Measurements from ENCODE around the gene CPA2.
"Not testable (repeated sequence)": the region's sequence is repeated elsewhere in the genome, so short reads cannot be mapped to it uniquely, and the experiment has no call there.

The CPA2 gene

DNA sequence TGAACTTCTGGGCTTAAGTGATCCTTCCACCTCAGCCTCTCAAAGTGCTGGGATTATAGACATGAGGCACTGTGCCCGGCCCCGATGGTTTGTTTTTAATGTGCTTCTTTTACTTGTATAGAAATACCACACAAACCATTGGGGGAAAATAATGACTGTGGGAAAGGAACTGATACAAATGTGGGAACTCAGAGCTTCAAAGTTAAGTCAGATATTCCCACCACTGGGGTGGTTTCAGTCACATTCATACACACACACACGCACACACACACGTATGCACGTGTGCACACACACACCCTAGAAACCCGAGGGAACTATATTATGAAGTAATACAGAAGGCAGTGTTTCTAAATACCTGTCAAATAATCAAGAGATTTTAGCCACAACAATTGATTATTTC, 43.3 kb downstream of the CPA2 start:
- DNase-seq (ENCODE audit: low read depth in 2 of 2), result no peak

DNA sequence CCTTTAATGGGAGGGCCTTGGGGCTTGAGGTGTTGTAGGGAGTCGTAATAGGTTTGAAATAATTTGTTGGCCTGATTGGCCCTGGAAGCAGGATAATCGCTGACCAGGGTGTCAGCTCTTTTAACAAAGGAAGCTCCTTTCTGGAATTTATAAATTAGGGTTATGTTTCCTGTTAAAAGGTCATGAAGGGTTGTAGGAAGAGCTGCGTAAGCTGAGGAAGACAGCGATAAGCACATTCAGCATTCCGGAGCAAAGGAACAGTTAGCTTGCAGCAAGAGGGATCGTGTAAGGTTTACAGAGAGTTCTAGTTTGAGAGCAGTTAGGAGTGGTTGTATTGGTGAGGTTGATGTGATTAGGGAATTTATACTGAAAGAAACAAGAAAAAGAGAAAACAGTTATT, 47.6 kb downstream of the CPA2 start:
- DNase-seq (ENCODE audit: low read depth in 2 of 2), result no peak

DNA sequence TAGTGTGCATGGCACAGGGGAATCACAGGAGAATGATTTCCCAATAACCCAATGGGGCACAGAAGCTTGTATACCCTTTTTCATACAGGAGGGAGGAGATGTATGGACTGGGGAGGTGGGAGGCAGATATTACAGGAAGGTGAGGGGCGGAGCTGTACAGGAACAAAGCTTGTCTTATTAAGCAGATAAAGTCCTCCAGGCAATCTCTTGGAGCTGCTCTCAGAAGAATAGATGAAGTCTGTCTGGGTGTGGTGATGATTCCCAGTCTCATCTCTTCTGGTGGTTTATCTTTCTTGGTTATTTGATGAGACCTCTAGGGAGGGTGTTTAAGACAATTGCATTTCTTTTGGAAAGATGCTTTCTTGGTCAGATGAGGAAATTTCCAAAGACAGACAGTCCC, 52.9 kb downstream of the CPA2 start:
- DNase-seq (ENCODE audit: low read depth in 2 of 2), result no peak

DNA sequence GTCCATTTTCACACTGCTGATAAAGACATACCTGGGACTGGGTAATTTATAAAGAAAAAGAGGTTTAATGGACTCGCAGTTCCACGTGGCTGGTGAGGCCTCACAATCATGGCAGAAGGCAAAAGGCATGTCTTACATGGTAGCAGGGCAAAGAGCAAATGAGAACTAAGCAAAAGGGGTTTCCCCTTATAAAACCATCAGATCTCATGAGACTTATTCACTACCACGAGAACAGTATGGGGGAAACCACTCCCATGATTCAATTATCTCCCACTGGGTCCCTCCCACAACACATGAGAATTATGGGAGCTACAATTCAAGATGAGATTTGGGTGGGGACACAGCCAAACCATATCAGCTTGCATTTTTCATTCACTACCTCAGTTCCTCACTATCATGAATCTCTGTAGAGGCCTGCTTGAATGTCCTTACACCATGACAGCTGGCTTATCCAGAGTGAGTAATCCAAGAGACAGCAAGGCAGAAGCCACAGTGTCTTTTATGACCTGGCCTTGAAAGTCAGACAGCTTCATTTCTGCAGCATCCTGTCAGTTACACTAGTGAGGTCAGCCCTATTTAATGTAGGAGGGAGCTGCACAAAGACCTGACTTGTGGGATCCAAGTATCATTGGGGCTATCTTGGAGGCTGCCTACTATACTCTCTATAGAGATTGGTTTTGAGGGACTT, 55.0 kb downstream of the CPA2 start:
- DNase-seq (ENCODE audit: low read depth in 2 of 2), result not testable (repeated sequence)

DNA sequence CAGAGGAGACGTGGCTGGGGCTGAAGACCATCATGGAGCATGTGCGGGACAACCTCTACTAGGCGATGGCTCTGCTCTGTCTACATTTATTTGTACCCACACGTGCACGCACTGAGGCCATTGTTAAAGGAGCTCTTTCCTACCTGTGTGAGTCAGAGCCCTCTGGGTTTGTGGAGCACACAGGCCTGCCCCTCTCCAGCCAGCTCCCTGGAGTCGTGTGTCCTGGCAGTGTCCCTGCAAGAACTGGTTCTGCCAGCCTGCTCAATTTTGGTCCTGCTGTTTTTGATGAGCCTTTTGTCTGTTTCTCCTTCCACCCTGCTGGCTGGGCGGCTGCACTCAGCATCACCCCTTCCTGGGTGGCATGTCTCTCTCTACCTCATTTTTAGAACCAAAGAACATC, 56.0 kb downstream of the CPA2 start:
- no peak for DNase-seq (ENCODE audit: low read depth in 2 of 2)

DNA sequence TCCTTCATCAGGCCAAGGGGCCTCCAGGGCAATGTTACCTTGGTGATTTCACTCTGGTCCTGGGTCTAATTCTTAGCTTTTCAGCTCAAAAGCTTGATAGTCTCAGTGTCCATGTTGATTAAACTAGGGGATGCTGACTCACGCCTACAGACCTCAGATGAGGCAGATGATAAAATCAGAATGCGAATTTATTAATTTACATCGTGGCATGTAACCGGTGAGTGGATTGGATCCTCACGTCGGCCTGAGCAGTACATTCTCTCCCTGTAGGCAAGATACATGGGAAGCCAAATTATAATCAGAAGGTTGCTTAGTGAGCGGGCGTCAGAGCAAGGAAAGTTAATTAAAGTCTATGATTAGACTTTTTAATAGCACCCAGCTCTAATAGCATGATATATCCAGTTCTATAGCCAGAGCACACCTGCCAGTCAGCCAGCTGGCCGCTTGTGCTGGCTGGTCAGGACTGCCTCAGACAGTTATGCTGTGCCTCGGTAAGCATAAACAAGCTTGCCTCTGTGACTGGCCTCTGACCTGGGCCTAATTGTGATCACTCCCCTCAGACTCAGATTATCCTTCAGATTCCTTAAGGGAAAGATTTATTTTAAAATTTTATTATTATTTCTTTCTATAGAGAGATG, 57.8 kb downstream of the CPA2 start:
- DNase-seq (ENCODE audit: low read depth in 2 of 2), result no peak

DNA sequence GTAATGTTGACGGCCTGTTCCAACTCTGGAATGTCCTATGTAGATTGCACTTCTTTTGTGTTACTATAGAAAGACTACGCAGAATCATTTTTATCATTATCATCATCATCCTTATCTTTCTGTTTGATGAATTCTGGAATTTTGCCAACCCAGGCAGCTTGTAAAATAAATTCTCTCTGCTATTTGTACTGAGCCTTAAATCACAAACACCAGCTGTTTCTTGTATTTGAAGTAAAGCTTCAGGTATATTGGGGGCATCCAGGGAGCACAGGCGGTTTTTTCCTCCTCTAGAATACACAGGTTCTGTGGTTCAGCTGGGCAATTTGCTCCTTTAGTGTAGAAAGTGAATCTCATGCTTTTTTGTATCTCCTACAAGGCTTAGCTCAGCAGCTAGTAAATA, 63.0 kb downstream of the CPA2 start:
- no peak for DNase-seq (ENCODE audit: low read depth in 2 of 2)

DNA sequence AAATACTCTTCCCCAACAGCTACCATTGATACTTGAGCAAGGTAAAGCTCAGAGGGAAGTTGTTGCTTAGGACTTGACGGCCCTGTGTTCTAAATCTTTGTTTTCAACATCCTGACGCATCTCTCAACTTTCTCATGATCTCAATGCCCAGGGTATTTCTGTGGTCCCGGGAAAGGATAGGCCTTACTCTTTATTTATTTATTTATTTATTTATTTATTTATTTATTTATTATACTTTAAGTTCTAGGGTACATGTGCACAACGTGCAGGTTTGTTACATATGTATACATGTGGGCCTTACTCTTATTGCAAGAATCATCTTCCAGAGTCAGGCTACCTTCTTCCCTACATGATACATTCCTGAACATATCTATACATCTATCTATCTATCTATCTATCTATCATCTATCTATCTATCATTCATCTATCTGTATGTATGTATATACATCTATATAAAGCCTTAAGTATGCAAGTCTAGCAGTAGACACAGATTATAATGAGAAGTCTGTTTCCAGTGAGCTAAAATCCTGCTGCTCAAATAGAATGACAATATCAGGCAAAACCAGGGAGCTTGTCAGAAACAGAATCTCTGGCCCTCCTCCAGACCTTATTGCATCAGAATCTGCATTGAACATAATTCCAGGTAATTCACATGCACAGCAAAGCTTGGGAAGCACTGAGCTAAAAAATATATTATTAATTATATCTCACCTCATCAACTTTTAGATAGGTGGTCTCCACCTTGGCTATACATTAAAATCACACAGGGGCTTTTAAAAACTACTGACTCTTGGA, 65.8 kb downstream of the CPA2 start:
- DNase-seq (ENCODE audit: low read depth in 2 of 2), result no peak

DNA sequence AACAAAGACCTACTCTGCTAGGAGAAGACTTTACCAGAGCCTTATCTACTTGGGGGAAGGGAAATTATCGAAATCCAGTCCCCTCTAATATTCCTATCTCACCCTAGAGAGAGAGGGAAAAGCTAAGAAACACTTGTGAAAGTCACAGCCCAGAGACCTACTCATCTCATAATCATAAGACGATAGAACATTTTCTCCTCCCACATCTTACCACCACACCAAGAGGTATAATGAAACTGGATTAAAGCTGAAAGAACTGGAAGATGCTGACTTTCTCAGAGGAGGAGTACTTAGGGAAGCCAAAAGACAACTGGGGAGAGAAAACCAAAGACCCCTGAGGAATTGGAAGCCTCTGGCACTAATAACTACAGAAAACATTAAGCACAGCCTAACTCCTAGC, 67.2 kb downstream of the CPA2 start:
- DNase-seq (ENCODE audit: low read depth in 2 of 2), result no peak

DNA sequence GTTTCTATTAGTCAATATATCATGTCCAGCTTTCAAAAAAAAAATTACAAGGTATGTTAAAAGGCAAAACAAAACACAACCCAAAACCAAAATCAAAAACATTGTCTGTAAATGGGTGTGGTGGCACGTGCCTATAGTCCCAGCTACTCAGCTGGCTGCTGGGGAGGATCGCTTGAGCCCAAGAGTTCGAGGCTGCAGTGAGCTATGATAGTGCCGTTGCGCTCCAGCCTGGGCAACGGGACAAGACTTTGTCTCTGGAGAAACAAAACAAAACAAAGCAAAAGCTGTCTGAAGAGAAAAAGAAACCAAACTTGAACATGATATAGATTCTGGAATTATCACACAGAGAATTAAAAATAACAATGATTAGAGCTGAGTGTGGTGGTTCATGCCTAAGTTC, 67.6 kb downstream of the CPA2 start:
- DNase-seq (ENCODE audit: low read depth in 2 of 2), result no peak

DNA sequence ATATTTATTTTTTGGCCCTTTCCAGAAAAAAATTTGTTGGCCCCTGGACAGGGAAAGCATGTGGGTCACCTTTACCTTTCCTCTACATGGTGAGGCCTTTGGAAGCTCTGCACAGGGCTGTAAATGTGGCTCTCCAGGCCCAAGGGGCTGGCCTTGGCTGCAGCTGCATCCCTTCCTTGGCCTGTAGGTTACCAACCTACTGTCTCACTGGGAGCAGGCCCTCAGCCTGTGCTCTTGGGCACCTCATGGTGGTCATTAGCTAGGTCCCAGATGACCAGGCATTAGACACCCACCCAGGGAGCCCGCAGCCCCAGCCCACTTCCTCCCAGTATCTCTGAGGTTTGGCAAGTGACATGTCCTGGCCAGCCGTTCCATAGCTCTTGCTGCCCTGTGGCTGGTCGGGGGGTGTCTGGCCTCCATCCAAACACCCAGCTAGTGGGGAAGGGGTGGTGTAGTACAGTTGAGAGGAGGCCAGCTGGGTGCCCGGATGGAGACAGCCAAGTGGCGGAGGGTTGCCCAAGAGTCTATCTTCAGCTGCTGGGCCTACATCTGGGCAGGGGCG, 70.8 kb downstream of the CPA2 start:
- DNase-seq (ENCODE audit: low read depth in 2 of 2), result no peak

DNA sequence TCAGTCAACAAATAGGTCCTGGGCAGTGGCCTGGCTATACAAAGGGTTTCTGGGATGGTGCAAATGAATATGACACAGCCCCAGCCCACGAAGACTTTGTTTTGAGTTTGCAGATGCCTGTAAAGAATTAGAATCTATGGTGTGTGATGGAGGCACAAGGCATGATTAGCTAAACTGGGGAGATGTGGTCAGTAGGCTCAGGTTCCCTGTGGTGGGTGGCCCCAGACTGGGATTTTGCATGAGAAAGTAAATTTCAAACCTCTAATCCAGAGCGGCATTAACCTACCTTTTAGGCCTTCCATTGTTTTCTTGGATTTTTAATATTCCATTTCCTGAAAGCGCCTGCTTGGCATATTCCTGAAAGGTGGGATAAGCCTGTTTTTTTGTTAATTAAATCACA, 71.6 kb downstream of the CPA2 start:
- DNase-seq (ENCODE audit: low read depth in 2 of 2), result no peak
